PC-9 (cell line): ENCODE data around the gene KRT12.

Experiments used
- CTCF ChIP-seq: fragments of 200-600 bp; sonication (generic); conservative IDR thresholded peaks from 2 replicates; pipeline ENCODE4 v1.6.1; 2017; ENCODE audit warnings: mixed run types, antibody characterized with exemption, mild to moderate bottlenecking, moderate library complexity
- EZH2 ChIP-seq: fragments of 200-600 bp; sonication (generic); IDR thresholded peaks from 2 replicates; pipeline ENCODE4 v1.8.0; 2017; ENCODE audit warnings: antibody characterized with exemption, low read depth

DNA sequence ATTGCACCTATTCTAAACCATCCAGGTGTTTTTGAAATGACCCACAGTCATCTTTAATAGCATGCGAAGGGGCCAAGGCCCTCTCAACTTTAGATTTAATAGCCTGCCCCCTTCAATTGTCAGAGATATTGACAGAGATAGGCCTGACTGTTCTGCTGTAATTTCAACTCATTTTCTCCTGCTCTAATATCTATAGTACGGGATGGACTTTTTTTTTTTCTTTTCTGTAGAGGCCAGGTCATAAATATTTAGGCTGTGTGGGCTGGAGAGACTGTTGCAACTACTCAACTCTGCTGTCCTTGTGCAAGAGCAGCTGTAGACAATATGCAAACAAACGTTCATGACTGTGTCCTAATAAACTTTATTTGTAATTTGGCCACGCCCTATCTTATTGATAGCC is 42.7 kb upstream of the KRT12 start:
- TF ChIP-seq CTCF (no peak), EZH2 (no peak)
